ENCODE results near the gene METAP1. TPM values are rescaled to one million over a fixed set of nuclear protein-coding genes. Genes with fewer than 3 reads are reported as not detected.

METAP1 gene
- total and polyA plus RNA-seq, 2 of the 4 experiments (the other 2 are of a cell fraction) = 43.7 to 47.9 TPM

DNA sequence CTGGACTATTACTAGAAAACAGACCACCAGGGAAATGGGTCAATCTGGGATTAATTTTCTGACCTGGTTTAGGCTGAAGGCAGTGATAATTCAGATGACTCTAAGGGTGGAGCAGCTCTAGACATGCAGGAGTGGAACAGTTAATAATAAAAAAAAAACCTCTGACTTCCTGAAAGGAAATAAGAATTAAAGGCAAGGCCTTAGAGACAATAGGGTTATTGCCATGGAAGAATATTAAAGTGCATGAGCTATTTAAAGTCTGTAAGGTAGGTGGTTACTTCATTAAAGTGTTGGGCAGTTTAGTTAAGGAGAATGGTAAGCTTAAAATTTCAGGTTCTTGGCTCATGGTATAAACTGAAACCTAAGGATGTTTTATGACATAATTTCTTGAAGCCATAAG is 107.6 kb downstream of the METAP1 start:
- no TSS peak for BruUV-seq (replicated peaks)
- no peaks in the 10 kb centered on the region for H3K36me3 ChIP-seq (ENCODE audit: control insufficient read depth, insufficient read depth, low read length)
- H3K4me1 ChIP-seq (ENCODE audit: control insufficient read depth, insufficient read depth, low read length) = peaks cover 9% of the 10 kb centered on the region
- no peak overlapping the region for H2AFZ ChIP-seq (replicated peaks; ENCODE audit: low read length, poor library complexity)
- no peaks in the 10 kb centered on the region for H3K27me3 ChIP-seq (ENCODE audit: control insufficient read depth, insufficient read depth, low read length)
- ATAC-seq (ENCODE audit: low read depth) (no peak), DNase-seq (no peak)
- ChIA-PET CTCF (no interaction called here), POLR2A (ENCODE audit: unreplicated experiment) (no interaction called here)
- H3K4me3 ChIP-seq (ENCODE audit: insufficient read depth, low read depth, low read length) = no peak overlapping the region
- TF ChIP-seq, protein P1, sequence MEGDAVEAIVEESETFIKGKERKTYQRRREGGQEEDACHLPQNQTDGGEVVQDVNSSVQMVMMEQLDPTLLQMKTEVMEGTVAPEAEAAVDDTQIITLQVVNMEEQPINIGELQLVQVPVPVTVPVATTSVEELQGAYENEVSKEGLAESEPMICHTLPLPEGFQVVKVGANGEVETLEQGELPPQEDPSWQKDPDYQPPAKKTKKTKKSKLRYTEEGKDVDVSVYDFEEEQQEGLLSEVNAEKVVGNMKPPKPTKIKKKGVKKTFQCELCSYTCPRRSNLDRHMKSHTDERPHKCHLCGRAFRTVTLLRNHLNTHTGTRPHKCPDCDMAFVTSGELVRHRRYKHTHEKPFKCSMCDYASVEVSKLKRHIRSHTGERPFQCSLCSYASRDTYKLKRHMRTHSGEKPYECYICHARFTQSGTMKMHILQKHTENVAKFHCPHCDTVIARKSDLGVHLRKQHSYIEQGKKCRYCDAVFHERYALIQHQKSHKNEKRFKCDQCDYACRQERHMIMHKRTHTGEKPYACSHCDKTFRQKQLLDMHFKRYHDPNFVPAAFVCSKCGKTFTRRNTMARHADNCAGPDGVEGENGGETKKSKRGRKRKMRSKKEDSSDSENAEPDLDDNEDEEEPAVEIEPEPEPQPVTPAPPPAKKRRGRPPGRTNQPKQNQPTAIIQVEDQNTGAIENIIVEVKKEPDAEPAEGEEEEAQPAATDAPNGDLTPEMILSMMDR (conservative IDR thresholded peaks at IDR 0.05; ENCODE audit: low read depth, low read length) = no peak
- TF ChIP-seq SMC3 (IDR thresholded peaks at IDR 0.05; ENCODE audit: low read depth, low read length) (no peak), POLR2A (IDR thresholded peaks at IDR 0.05; ENCODE audit: low read depth, low read length) (no peak), BHLHE40 (IDR thresholded peaks at IDR 0.05; ENCODE audit: low read depth, low read length) (no peak), RCOR1 (IDR thresholded peaks at IDR 0.05; ENCODE audit: insufficient replicate concordance, low read length) (no peak)
- H3K23ac ChIP-seq (ENCODE audit: low read depth, low read length) = no peak overlapping the region
- no peak overlapping the region for H3K4me2 ChIP-seq (ENCODE audit: low read depth, low read length)
- H2AK5ac ChIP-seq (ENCODE audit: low read depth, low read length) = no peak overlapping the region
- dilution Hi-C loops (cut with HindIII; ENCODE audit: low sequenced_read_pairs, unreplicated experiment) = no loop called here
- no peak overlapping the region for H4K5ac ChIP-seq (ENCODE audit: low read depth, low read length)
- 0 out of 2 replicates have a peak, but pooled peaks cover 2% of the 10 kb centered on the region for H3K9me1 ChIP-seq (ENCODE audit: insufficient read depth, low read length)
- H3K9me3 ChIP-seq (ENCODE audit: control insufficient read depth, insufficient read depth, low read length) = no peaks in the 10 kb centered on the region
- H2BK5ac ChIP-seq (ENCODE audit: low read depth, low read length, poor library complexity, severe bottlenecking) = no peak overlapping the region
- no peak overlapping the region for H3K9ac ChIP-seq (ENCODE audit: low read depth, low read length)
- no peak overlapping the region for H2BK15ac ChIP-seq (ENCODE audit: low read depth, low read length)
- in situ Hi-C loops (cut with MboI; ENCODE audit: low sequenced_read_pairs) = no loop called here
- no peak overlapping the region for H4K8ac ChIP-seq (ENCODE audit: low read depth in 2 of 2, low read length in 2 of 2)
- H4K91ac ChIP-seq (ENCODE audit: insufficient read depth, low read depth, low read length) = no peak overlapping the region
- no peaks in the 10 kb centered on the region for H3K79me1 ChIP-seq (ENCODE audit: low read depth in 1 of 2, low read length in 2 of 2)
- intact Hi-C loops (cut with micrococcal nuclease) = no loop called here
- no peaks in the 10 kb centered on the region for H4K20me1 ChIP-seq (ENCODE audit: insufficient read depth, low read length)
- no peak overlapping the region for H2BK20ac ChIP-seq (ENCODE audit: low read depth, low read length)
- no peak overlapping the region for H3K27ac ChIP-seq (ENCODE audit: insufficient read depth, low read length)
- no peak overlapping the region for H3K18ac ChIP-seq (ENCODE audit: low read depth, low read length)
- no peak overlapping the region for H2BK120ac ChIP-seq (ENCODE audit: low read depth, low read length)
- H3K4ac ChIP-seq (ENCODE audit: low read depth, low read length) = no peak overlapping the region
- no peak overlapping the region for H3K56ac ChIP-seq (ENCODE audit: extremely low read depth, insufficient read depth, low read length)
- H3K14ac ChIP-seq (replicated peaks; ENCODE audit: low read depth, low read length) = no peak overlapping the region
- H2AK9ac ChIP-seq (replicated peaks; ENCODE audit: low read depth, low read length, poor library complexity) = no peak overlapping the region
